OCI-LY1 (cell line): ENCODE measurements around the gene OR9Q1.

ENCODE experiments used
- H2AFZ ChIP-seq: fragments of 200-600 bp; sonication (generic), shearing (Covaris generic); 2 replicates; pipeline ENCODE4 v1.6.0; 2014; ENCODE audit warnings: antibody characterized with exemption, mild to moderate bottlenecking, low read length
- H3F3A ChIP-seq: fragments of 200-600 bp; sonication (generic), shearing (Covaris generic); 2 replicates; pipeline ENCODE4 v1.6.0; 2014; ENCODE audit warnings: mild to moderate bottlenecking, antibody characterized with exemption, low read length, moderate library complexity; ENCODE audit not compliant: insufficient read depth
- H3K27ac ChIP-seq: fragments of 200-600 bp; sonication (generic); 2 replicates; pipeline ENCODE4 v1.5.1; 2014; ENCODE audit warnings: low read length, mixed run types, mild to moderate bottlenecking, low read depth; ENCODE audit not compliant: poor library complexity, severe bottlenecking
- H3K27me3 ChIP-seq: fragments of 200-600 bp; sonication (generic); 2 replicates; pipeline ENCODE4 v1.6.0; 2014; ENCODE audit warnings: antibody characterized with exemption, mild to moderate bottlenecking, low read length, moderate library complexity; ENCODE audit not compliant: insufficient read depth
- H3K36me3 ChIP-seq: fragments of 200-600 bp; sonication (generic); 2 replicates; pipeline ENCODE4 v1.6.1; 2014; ENCODE audit warnings: mild to moderate bottlenecking, antibody characterized with exemption, low read length, moderate library complexity, mixed read lengths; ENCODE audit not compliant: insufficient read depth
- H3K4me1 ChIP-seq: fragments of 200-600 bp; sonication (generic); 2 replicates; pipeline ENCODE4 v1.5.1; 2014; ENCODE audit warnings: mild to moderate bottlenecking, low read length, moderate library complexity; ENCODE audit not compliant: insufficient read depth, severe bottlenecking
- H3K4me2 ChIP-seq: fragments of 200-600 bp; sonication (generic), shearing (Covaris generic); 2 replicates; pipeline ENCODE4 v1.6.1; 2014; ENCODE audit warnings: low read length
- H3K4me3 ChIP-seq: fragments of 200-600 bp; sonication (generic); 2 replicates; pipeline ENCODE4 v1.5.1; 2014; ENCODE audit warnings: low read length, low read depth, mild to moderate bottlenecking, mixed read lengths; ENCODE audit not compliant: poor library complexity, severe bottlenecking
- H3K79me2 ChIP-seq: fragments of 200-600 bp; shearing (Covaris generic); 2 replicates; pipeline ENCODE4 v1.6.1; 2016; ENCODE audit warnings: mixed run types, low read length, mixed read lengths; ENCODE audit not compliant: insufficient read depth
- H3K9ac ChIP-seq: fragments of 200-600 bp; sonication (generic), shearing (Covaris generic); 2 replicates; pipeline ENCODE4 v1.6.1; 2014; ENCODE audit warnings: mild to moderate bottlenecking, low read length, mixed read lengths
- H3K9me2 ChIP-seq: fragments of 200-600 bp; sonication (generic), shearing (Covaris generic); 2 replicates; pipeline ENCODE4 v1.6.1; 2014; ENCODE audit warnings: low read depth, mild to moderate bottlenecking, low read length, mixed read lengths
- H3K9me3 ChIP-seq: fragments of 200-600 bp; shearing (Covaris generic); 2 replicates; pipeline ENCODE4 v1.6.1; 2014; ENCODE audit warnings: low read length, mixed read lengths
- H4K20me1 ChIP-seq: fragments of 200-600 bp; sonication (generic), shearing (Covaris generic); 2 replicates; pipeline ENCODE4 v1.6.0; 2016; ENCODE audit warnings: mild to moderate bottlenecking, low read length; ENCODE audit not compliant: insufficient read depth
- EZH2 ChIP-seq: fragments of 200-600 bp; sonication (generic), shearing (Covaris generic); IDR thresholded peaks from 2 replicates; pipeline ENCODE4 v1.8.0; 2017; ENCODE audit warnings: borderline replicate concordance, mixed run types, mild to moderate bottlenecking, antibody characterized with exemption, low read length, moderate library complexity, mixed read lengths
- TF ChIP-seq, protein P1 (sequence below): fragments of 200-600 bp; sonication (generic), shearing (Covaris generic); IDR thresholded peaks from 2 replicates; pipeline ENCODE4 v1.5.1; 2017; ENCODE audit warnings: mild to moderate bottlenecking, antibody characterized with exemption, low read length, moderate library complexity, mixed read lengths

Gene OR9Q1

GRCh38 chr11:58188770-58189169, 165.1 kb downstream of the OR9Q1 start, which contains the start of gene OR9Q2:
TSS of gene OR9Q2 (plus strand) at chr11:58189070. CDS start at chr11:58190491, 1,421 bp downstream.
- Histone ChIP-seq H3K9ac (no peak within 1 kb of the TSS), H3K4me1 (no peaks in the 10 kb centered on the region), H3K79me2 (no peaks in the 10 kb centered on the region), H3K27ac (no peak within 1 kb of the TSS), H4K20me1 (no peaks in the 10 kb centered on the region), H3K9me2 (no peaks in the 10 kb centered on the region), H3K9me3 (no peaks in the 10 kb centered on the region), H3K4me3 (no peak within 1 kb of the TSS), H2AFZ (no peak within 1 kb of the TSS), H3F3A (no peaks in the 10 kb centered on the region), H3K27me3 (no peaks in the 10 kb centered on the region; the same call in 1 of the 2 replicates), H3K36me3 (no peaks in the 10 kb centered on the region), H3K4me2 (no peak within 1 kb of the TSS)
- no peak for TF ChIP-seq EZH2
- TF ChIP-seq, protein P1, sequence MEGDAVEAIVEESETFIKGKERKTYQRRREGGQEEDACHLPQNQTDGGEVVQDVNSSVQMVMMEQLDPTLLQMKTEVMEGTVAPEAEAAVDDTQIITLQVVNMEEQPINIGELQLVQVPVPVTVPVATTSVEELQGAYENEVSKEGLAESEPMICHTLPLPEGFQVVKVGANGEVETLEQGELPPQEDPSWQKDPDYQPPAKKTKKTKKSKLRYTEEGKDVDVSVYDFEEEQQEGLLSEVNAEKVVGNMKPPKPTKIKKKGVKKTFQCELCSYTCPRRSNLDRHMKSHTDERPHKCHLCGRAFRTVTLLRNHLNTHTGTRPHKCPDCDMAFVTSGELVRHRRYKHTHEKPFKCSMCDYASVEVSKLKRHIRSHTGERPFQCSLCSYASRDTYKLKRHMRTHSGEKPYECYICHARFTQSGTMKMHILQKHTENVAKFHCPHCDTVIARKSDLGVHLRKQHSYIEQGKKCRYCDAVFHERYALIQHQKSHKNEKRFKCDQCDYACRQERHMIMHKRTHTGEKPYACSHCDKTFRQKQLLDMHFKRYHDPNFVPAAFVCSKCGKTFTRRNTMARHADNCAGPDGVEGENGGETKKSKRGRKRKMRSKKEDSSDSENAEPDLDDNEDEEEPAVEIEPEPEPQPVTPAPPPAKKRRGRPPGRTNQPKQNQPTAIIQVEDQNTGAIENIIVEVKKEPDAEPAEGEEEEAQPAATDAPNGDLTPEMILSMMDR: no peak

GRCh38 chr11:58192229-58192628, 168.5 kb downstream of the OR9Q1 start:
- H2AFZ ChIP-seq: no peak overlapping the region
- TF ChIP-seq, protein P1: no peak
- no peak for TF ChIP-seq EZH2
- H3K36me3 ChIP-seq: no peaks in the 10 kb centered on the region
- no peak overlapping the region for H3K9ac ChIP-seq
- H3K9me2 ChIP-seq: no peaks in the 10 kb centered on the region
- H3K4me3 ChIP-seq: no peak overlapping the region
- H4K20me1 ChIP-seq: no peaks in the 10 kb centered on the region
- no peaks in the 10 kb centered on the region for H3F3A ChIP-seq
- H3K4me1 ChIP-seq: no peaks in the 10 kb centered on the region
- H3K79me2 ChIP-seq: no peaks in the 10 kb centered on the region
- no peak overlapping the region for H3K27ac ChIP-seq
- H3K27me3 ChIP-seq: no peaks in the 10 kb centered on the region; the same call in 1 of the 2 replicates
- H3K9me3 ChIP-seq: no peaks in the 10 kb centered on the region
- H3K4me2 ChIP-seq: no peak overlapping the region

DNA sequence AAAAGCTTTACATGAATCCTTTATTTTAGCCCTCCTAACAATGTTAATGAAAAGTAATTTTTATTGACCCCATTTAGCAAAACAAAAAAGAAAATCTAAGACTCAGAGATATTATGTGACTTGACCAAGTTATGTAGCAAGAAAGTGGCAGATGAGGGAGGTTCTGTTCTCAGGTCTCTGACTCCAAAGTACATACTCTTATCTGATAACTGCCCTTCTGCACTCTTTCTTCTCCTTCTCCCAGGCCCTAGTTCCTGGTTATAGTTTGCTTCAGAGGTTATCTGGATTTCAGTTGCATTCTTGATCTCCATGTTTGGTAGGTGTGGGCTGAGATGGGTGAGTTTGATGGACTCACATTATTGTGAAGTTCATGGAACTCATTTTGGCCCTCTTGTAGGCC, 169.7 kb downstream of the OR9Q1 start:
- H3K9me2 ChIP-seq: no peaks in the 10 kb centered on the region
- H3K4me3 ChIP-seq: no peak overlapping the region
- H3K27ac ChIP-seq: no peak overlapping the region
- no peaks in the 10 kb centered on the region for H3K4me1 ChIP-seq
- TF ChIP-seq, protein P1: no peak
- TF ChIP-seq EZH2: no peak
- H3K36me3 ChIP-seq: no peaks in the 10 kb centered on the region
- no peak overlapping the region for H3K4me2 ChIP-seq
- H3K79me2 ChIP-seq: no peaks in the 10 kb centered on the region
- H3K27me3 ChIP-seq: no peaks in the 10 kb centered on the region
- no peaks in the 10 kb centered on the region for H3F3A ChIP-seq
- 0 out of 2 replicates have a peak, but pooled peaks cover 3% of the 10 kb centered on the region for H3K9me3 ChIP-seq
- no peak overlapping the region for H2AFZ ChIP-seq
- H3K9ac ChIP-seq: no peak overlapping the region
- no peaks in the 10 kb centered on the region for H4K20me1 ChIP-seq
